ENCODE measurements around the gene NAV2.

The NAV2 gene

GRCh38 chr11:19963697-19964387 is 251.2 kb downstream of the NAV2 start:
- H3K4me3 ChIP-seq (ENCODE audit: low read depth, low read length): no peak overlapping the region

- H3K4me3 ChIP-seq (ENCODE audit: low read depth, low read length): no peak overlapping the region
Measured at GRCh38 chr11:19966441-19966840, 253.8 kb downstream of the NAV2 start.

- no peak overlapping the region for H3K4me3 ChIP-seq (ENCODE audit: low read depth, low read length)
Measured at GRCh38 chr11:19966927-19967326, 254.3 kb downstream of the NAV2 start.

- H3K4me3 ChIP-seq (ENCODE audit: low read depth, low read length): no peak overlapping the region
Measured at GRCh38 chr11:19967787-19968186, 255.2 kb downstream of the NAV2 start.

GRCh38 chr11:19968860-19969259 is 256.2 kb downstream of the NAV2 start:
- no peak overlapping the region for H3K4me3 ChIP-seq (ENCODE audit: low read depth, low read length)

GRCh38 chr11:19970944-19971343 is 258.3 kb downstream of the NAV2 start:
- no peak overlapping the region for H3K4me3 ChIP-seq (ENCODE audit: low read depth, low read length)

GRCh38 chr11:19972091-19972490 is 259.5 kb downstream of the NAV2 start:
- H3K4me3 ChIP-seq (ENCODE audit: low read depth, low read length): no peak overlapping the region

GRCh38 chr11:19972651-19973050 is 260.0 kb downstream of the NAV2 start:
- H3K4me3 ChIP-seq (ENCODE audit: low read depth, low read length): no peak overlapping the region

GRCh38 chr11:19973136-19973635 is 260.5 kb downstream of the NAV2 start:
- H3K4me3 ChIP-seq (ENCODE audit: low read depth, low read length): no peak overlapping the region

GRCh38 chr11:19974886-19975285 is 262.2 kb downstream of the NAV2 start:
- H3K4me3 ChIP-seq (ENCODE audit: low read depth, low read length): no peak overlapping the region

- no peak overlapping the region for H3K4me3 ChIP-seq (ENCODE audit: low read depth, low read length)
Measured at GRCh38 chr11:19975414-19975990, 262.9 kb downstream of the NAV2 start.

GRCh38 chr11:19976281-19976941 is 263.8 kb downstream of the NAV2 start:
- H3K4me3 ChIP-seq (ENCODE audit: low read depth, low read length): no peak overlapping the region

GRCh38 chr11:19977941-19978340 is 265.3 kb downstream of the NAV2 start:
- no peak overlapping the region for H3K4me3 ChIP-seq (ENCODE audit: low read depth, low read length)

GRCh38 chr11:19978668-19979518 is 266.3 kb downstream of the NAV2 start:
- no peak overlapping the region for H3K4me3 ChIP-seq (ENCODE audit: low read depth, low read length)

GRCh38 chr11:19979519-19979845 is 266.8 kb downstream of the NAV2 start:
- no peak overlapping the region for H3K4me3 ChIP-seq (ENCODE audit: low read depth, low read length)

- H3K4me3 ChIP-seq (ENCODE audit: low read depth, low read length): no peak overlapping the region
Measured at GRCh38 chr11:19980388-19980787, 267.8 kb downstream of the NAV2 start.

- H3K4me3 ChIP-seq (ENCODE audit: low read depth, low read length): no peak overlapping the region
Measured at GRCh38 chr11:19980957-19981669, 268.5 kb downstream of the NAV2 start.

- H3K4me3 ChIP-seq (ENCODE audit: low read depth, low read length): no peak overlapping the region
Measured at GRCh38 chr11:19982774-19983495, 270.3 kb downstream of the NAV2 start.

GRCh38 chr11:19984048-19984742 is 271.6 kb downstream of the NAV2 start:
- no peak overlapping the region for H3K4me3 ChIP-seq (ENCODE audit: low read depth, low read length)

Data from iPS-11a (cell line).